Keratinocyte (primary cell): Measurements from ENCODE around the gene AKAP13. TPM values are rescaled to one million over a fixed set of nuclear protein-coding genes. Genes with fewer than 3 reads are reported as not detected.

Source experiments
- DNase-seq: peaks from one replicate; pipeline ENCODE4 v3.0.0-alpha.2; 2011; ENCODE audit warnings: low read depth, missing footprints, low spot score
- FAIRE-seq: peaks from 2 replicates; lab custom pipeline; 2011; peaks lifted over from hg19 to GRCh38; lab: Jason Lieb, UNC
- H2AFZ ChIP-seq: 2 replicates; pipeline ENCODE4 v1.6.0; 2012; ENCODE audit warnings: low read length, control low read depth, inconsistent platforms; ENCODE audit not compliant: control insufficient read depth
- H3K27ac ChIP-seq: 2 replicates; pipeline ENCODE4 v1.5.1; 2011; ENCODE audit warnings: low read length; ENCODE audit not compliant: control insufficient read depth, insufficient read depth
- H3K27me3 ChIP-seq: 3 replicates; pipeline ENCODE4 v1.6.0; 2011; ENCODE audit warnings: low read length; ENCODE audit not compliant: control insufficient read depth, insufficient read depth; ENCODE audit errors: extremely low read depth
- H3K36me3 ChIP-seq, 2 experiments: 2 replicates in 1 of 2; 3 replicates in 1 of 2; pipeline ENCODE4 v1.5.1; 2011; ENCODE audit warnings: low read length in 2 of 2, mild to moderate bottlenecking in 1 of 2; ENCODE audit not compliant: control insufficient read depth in 2 of 2, insufficient read depth in 2 of 2; ENCODE audit errors: extremely low read depth in 1 of 2
- H3K4me1 ChIP-seq: 3 replicates; pipeline ENCODE4 v1.5.1; 2011; ENCODE audit warnings: low read length; ENCODE audit not compliant: control insufficient read depth, insufficient read depth; ENCODE audit errors: extremely low read depth
- H3K4me2 ChIP-seq: 3 replicates; pipeline ENCODE4 v1.6.0; 2011; ENCODE audit warnings: low read depth, low read length; ENCODE audit not compliant: control insufficient read depth, insufficient read depth; ENCODE audit errors: extremely low read depth
- H3K4me3 ChIP-seq, 3 experiments: fragments of 200-600 bp in 1 of 3; sonication (generic) in 1 of 3; 2 replicates in 2 of 3; 3 replicates in 1 of 3; pipeline ENCODE4 v1.5.1; 2011 to 2016; ENCODE audit warnings: low read length in 3 of 3, mild to moderate bottlenecking in 3 of 3, control low read depth in 2 of 3, inconsistent platforms in 1 of 3, low read depth in 1 of 3, mixed read lengths in 1 of 3, mixed run types in 1 of 3, moderate library complexity in 1 of 3; ENCODE audit not compliant: control insufficient read depth in 2 of 3, insufficient read depth in 2 of 3; ENCODE audit errors: extremely low read depth in 1 of 3
- H3K79me2 ChIP-seq: 2 replicates; pipeline ENCODE4 v1.6.0; 2012; ENCODE audit warnings: low read length; ENCODE audit not compliant: control insufficient read depth, insufficient read depth
- H3K9ac ChIP-seq: 3 replicates; pipeline ENCODE4 v1.6.0; 2011; ENCODE audit warnings: low read length; ENCODE audit not compliant: control insufficient read depth, insufficient read depth; ENCODE audit errors: extremely low read depth
- H3K9me1 ChIP-seq: 3 replicates; pipeline ENCODE4 v1.6.0; 2011; ENCODE audit warnings: low read length; ENCODE audit not compliant: control insufficient read depth, insufficient read depth; ENCODE audit errors: extremely low read depth
- H3K9me3 ChIP-seq: 2 replicates; pipeline ENCODE4 v1.5.1; 2012; ENCODE audit warnings: low read depth, low read length; ENCODE audit not compliant: control insufficient read depth
- H4K20me1 ChIP-seq: 3 replicates; pipeline ENCODE4 v1.6.0; 2011; ENCODE audit warnings: low read length; ENCODE audit not compliant: control insufficient read depth, insufficient read depth; ENCODE audit errors: extremely low read depth
- CTCF ChIP-seq, 3 experiments: IDR thresholded peaks in 1 of 3; conservative IDR thresholded peaks in 1 of 3; optimal IDR thresholded peaks in 1 of 3; 2 replicates in 2 of 3; 3 replicates in 1 of 3; pipeline versions ENCODE3 to v1.5.1; 2011; ENCODE audit warnings: low read length in 3 of 3, mild to moderate bottlenecking in 3 of 3, moderate library complexity in 2 of 3, control low read depth in 1 of 3, inconsistent platforms in 1 of 3; ENCODE audit not compliant: insufficient read depth in 2 of 3; ENCODE audit errors: extremely low read depth in 1 of 3
- EZH2 ChIP-seq: IDR thresholded peaks from one replicate; pipeline ENCODE4 v1.6.1; 2012; ENCODE audit warnings: inconsistent platforms, mild to moderate bottlenecking, low read length, moderate library complexity
- dilution Hi-C: fragments of 300-500 bp; cut with MboI; formaldehyde crosslinking; loops from one replicate; pipeline ENCODE4 v1.7.0; 2020; ENCODE audit warnings: low sequenced_read_pairs; ENCODE audit not compliant: extremely low pct_ligation_motif_present
- polyA plus RNA-seq, 5 experiments: library from polyadenylated mRNA; depleted of rRNA in 3 of 5; stranded (reverse) in 3 of 5; stranded (forward) in 1 of 5; unstranded in 1 of 5; fragments of >200 nt; gene quantifications; 1 replicate in 1 of 5; 2 replicates in 3 of 5; 3 replicates in 1 of 5; pipeline versions ENCODE4 v1.2.1 to v1.2.3, GENCODE V29; 2011 to 2012; ENCODE audit warnings: missing spikeins in 2 of 5, low read depth in 1 of 5, low replicate concordance in 1 of 5

AKAP13 gene
- polyA plus RNA-seq, 1 donor (not counting 4 experiments of a cell fraction or from before 2014, with no cell fraction given) = 16.7 TPM

- dilution Hi-C loops = no loop called here
Measured at GRCh38 chr15:85779249-85779648, 398.8 kb downstream of the AKAP13 start.

GRCh38 chr15:85780225-85780985, 400.0 kb downstream of the AKAP13 start:
- H3K27ac ChIP-seq = no peak overlapping the region
- H3K4me2 ChIP-seq = no peak overlapping the region
- H3K9me3 ChIP-seq = no peaks in the 10 kb centered on the region
- H2AFZ ChIP-seq = no peak overlapping the region
- H3K9me1 ChIP-seq = peaks cover 5% of the 10 kb centered on the region
- H3K4me3 ChIP-seq = no peak overlapping the region
- H4K20me1 ChIP-seq = no peaks in the 10 kb centered on the region
- no peak for FAIRE-seq
- H3K36me3 ChIP-seq = no peaks in the 10 kb centered on the region
- no peak overlapping the region for H3K9ac ChIP-seq
- TF ChIP-seq CTCF (optimal IDR thresholded peaks at IDR 0.05 in 1 of 3, IDR thresholded peaks at IDR 0.05 in 1 of 3, conservative IDR thresholded peaks at IDR 0.05 in 1 of 3; ENCODE audit: extremely low read depth in 1 of 3, insufficient read depth in 2 of 3, low read length in 3 of 3) (no peak), EZH2 (no peak)
- no peaks in the 10 kb centered on the region for H3K27me3 ChIP-seq
- H3K4me1 ChIP-seq = peaks cover 11% of the 10 kb centered on the region
- dilution Hi-C loops = no loop called here
- peaks cover 45% of the 10 kb centered on the region for H3K79me2 ChIP-seq
- DNase-seq = no peak

More at GRCh38 chr15:85779249-85779648, 398.8 kb downstream of the AKAP13 start:
- no peak for FAIRE-seq
- H3K79me2 ChIP-seq = peaks cover 44% of the 10 kb centered on the region
- no peaks in the 10 kb centered on the region for H3K27me3 ChIP-seq
- DNase-seq = no peak
- H3K9me3 ChIP-seq = no peaks in the 10 kb centered on the region
- H3K27ac ChIP-seq = no peak overlapping the region
- H3K36me3 ChIP-seq = no peaks in the 10 kb centered on the region
- H2AFZ ChIP-seq = no peak overlapping the region
- no peak overlapping the region for H3K4me3 ChIP-seq
- peaks cover 4% of the 10 kb centered on the region for H3K4me1 ChIP-seq
- no peak overlapping the region for H3K4me2 ChIP-seq
- TF ChIP-seq CTCF (optimal IDR thresholded peaks at IDR 0.05 in 1 of 3, IDR thresholded peaks at IDR 0.05 in 1 of 3, conservative IDR thresholded peaks at IDR 0.05 in 1 of 3; ENCODE audit: extremely low read depth in 1 of 3, insufficient read depth in 2 of 3, low read length in 3 of 3) (no peak), EZH2 (no peak)
- no peak overlapping the region for H3K9ac ChIP-seq
- H3K9me1 ChIP-seq = peaks cover 3% of the 10 kb centered on the region
- H4K20me1 ChIP-seq = no peaks in the 10 kb centered on the region
